Naive thymus-derived CD4-positive, alpha-beta T cell (primary cell): Measurements from ENCODE around the gene GTF2IRD1. TPM values are rescaled to one million over a fixed set of nuclear protein-coding genes. Genes with fewer than 3 reads are reported as not detected.
"Not testable (repeated sequence)": the region's sequence is repeated elsewhere in the genome, so short reads cannot be mapped to it uniquely, and the experiment has no call there.

Experiments
- ATAC-seq: fragments of 150-1000 bp; cut with Tn5 transposase; 2 replicates; pipeline ENCODE4 v1.10.0; 2021; ENCODE audit warnings: mild to moderate bottlenecking, moderate library complexity
- CTCF ChIA-PET: fragments of 350-600 bp; sonication (Branson Sonifier 250); formaldehyde crosslinking; loops from one replicate; lab custom pipeline; 2021; ENCODE audit warnings: antibody characterized with exemption; lab: Charles Lee
- POLR2A ChIA-PET: fragments of 350-600 bp; sonication (Branson Sonifier 250); formaldehyde crosslinking; loops from one replicate; lab custom pipeline; 2021; ENCODE audit warnings: antibody characterized with exemption, inconsistent platforms; lab: Charles Lee
- DNase-seq, 9 donors: peaks; one replicate each; pipeline versions ENCODE4 v3.0.0 to v3.0.0-alpha.2; 2020 to 2022; ENCODE audit warnings: mixed read lengths in 1 of 9
- H3K27ac ChIP-seq: one replicate; pipeline ENCODE4 v1.7.0; 2013; ENCODE audit warnings: mild to moderate bottlenecking, low read depth, low read length, moderate library complexity
- H3K27me3 ChIP-seq, 2 donors: one replicate each; pipeline ENCODE4 v1.7.0; 2013; ENCODE audit warnings: low read length in 2 of 2, mild to moderate bottlenecking in 2 of 2, moderate library complexity in 2 of 2; ENCODE audit not compliant: control insufficient read depth in 2 of 2, insufficient read depth in 2 of 2
- H3K36me3 ChIP-seq, 3 experiments: 1 replicate in 2 of 3; 2 replicates in 1 of 3; pipeline ENCODE4 v1.7.0; 2013; ENCODE audit warnings: low read length in 3 of 3, mild to moderate bottlenecking in 3 of 3, moderate library complexity in 1 of 3; ENCODE audit not compliant: insufficient read depth in 3 of 3, control insufficient read depth in 2 of 3
- H3K4me1 ChIP-seq, 2 donors: one replicate each; pipeline ENCODE4 v1.7.0; 2013; ENCODE audit warnings: low read length in 2 of 2, mild to moderate bottlenecking in 2 of 2, moderate library complexity in 1 of 2; ENCODE audit not compliant: control insufficient read depth in 2 of 2, insufficient read depth in 2 of 2
- H3K4me3 ChIP-seq: 2 replicates; pipeline ENCODE4 v1.7.0; 2013; ENCODE audit warnings: mild to moderate bottlenecking, low read length
- H3K9me3 ChIP-seq, 3 experiments: 1 replicate in 2 of 3; 2 replicates in 1 of 3; pipeline ENCODE4 v1.7.0; 2013; ENCODE audit warnings: low read length in 3 of 3; ENCODE audit not compliant: control insufficient read depth in 2 of 3
- H3K27ac Mint-ChIP-seq, 9 donors: one replicate each; pipeline ENCODE4 v1.8.0; 2020 to 2022; ENCODE audit warnings: mixed read lengths in 9 of 9, mild to moderate bottlenecking in 8 of 9, moderate library complexity in 5 of 9, inconsistent platforms in 2 of 9
- H3K27me3 Mint-ChIP-seq, 5 donors: one replicate each; pipeline ENCODE4 v1.8.0; 2021 to 2022; ENCODE audit warnings: mixed read lengths in 5 of 5, mild to moderate bottlenecking in 1 of 5
- H3K36me3 Mint-ChIP-seq, 5 donors: one replicate each; pipeline ENCODE4 v1.8.0; 2020 to 2022; ENCODE audit warnings: mixed read lengths in 5 of 5, mild to moderate bottlenecking in 3 of 5, inconsistent platforms in 1 of 5
- H3K4me1 Mint-ChIP-seq, 7 donors: one replicate each; pipeline ENCODE4 v1.8.0; 2020 to 2022; ENCODE audit warnings: mixed read lengths in 7 of 7, mild to moderate bottlenecking in 3 of 7, inconsistent platforms in 1 of 7
- H3K4me3 Mint-ChIP-seq, 10 donors: one replicate each; pipeline ENCODE4 v1.8.0; 2020 to 2022; ENCODE audit warnings: mild to moderate bottlenecking in 10 of 10, mixed read lengths in 10 of 10, moderate library complexity in 6 of 10, inconsistent platforms in 2 of 10
- H3K9me3 Mint-ChIP-seq, 11 donors: one replicate each; pipeline ENCODE4 v1.8.0; 2020 to 2022; ENCODE audit warnings: mixed read lengths in 11 of 11, mild to moderate bottlenecking in 4 of 11, inconsistent platforms in 1 of 11, moderate library complexity in 1 of 11
- intact Hi-C, 2 donors: fragments of 100-400 bp; cut with micrococcal nuclease; formaldehyde crosslinking; loops; one replicate each; pipeline ENCODE4 v1.15.1; 2023
- polyA plus RNA-seq, 2 donors: library from polyadenylated mRNA; unstranded; fragments of 300-500 nt; fragmentation: Illumina TruSeq; gene quantifications; one replicate each; pipeline ENCODE4 v1.2.3, GENCODE V29; 2021
- total RNA-seq, 6 experiments: library from RNA in 5 of 6; stranded (reverse) in 5 of 6; gene quantifications; 1 replicate in 5 of 6; 2 replicates in 1 of 6; pipeline ENCODE4 v1.2.3 and lab custom pipeline; 2021 to 2026

GTF2IRD1 gene
- total and polyA plus RNA-seq, 7 experiments from 2014 or later, result 0.07 to 5.6 (median 0.93) TPM; not detected in 1

- intact Hi-C loops, result no loop called here
- H3K9me3 Mint-ChIP-seq, result peaks cover 0 to 16% (median 5%) of the 10 kb centered on the region in 11 donors
- Histone ChIP-seq H3K9me3 (peaks cover 0 to 17% (median 0%) of the 10 kb centered on the region in 3 experiments), H3K27me3 (no peaks in the 10 kb centered on the region), H3K4me1 (no peaks in the 10 kb centered on the region), H3K27ac (no peak overlapping the region), H3K4me3 (no peak overlapping the region), H3K36me3 (no peaks in the 10 kb centered on the region)
- no peaks in the 10 kb centered on the region for H3K4me1 Mint-ChIP-seq
- no peak overlapping the region for H3K27ac Mint-ChIP-seq
- H3K36me3 Mint-ChIP-seq, result peaks cover 0 to 5% (median 0%) of the 10 kb centered on the region in 5 donors
- no peak overlapping the region for H3K4me3 Mint-ChIP-seq
- ChIA-PET CTCF (no interaction called here), POLR2A (no interaction called here)
- no peaks in the 10 kb centered on the region for H3K27me3 Mint-ChIP-seq
- ATAC-seq (no peak), DNase-seq (no peak)
Measured at GRCh38 chr7:74522281-74522905, 68.7 kb downstream of the GTF2IRD1 start.

- ATAC-seq (no peak), DNase-seq (no peak)
- H3K27ac Mint-ChIP-seq, result no peak overlapping the region
- H3K4me3 Mint-ChIP-seq, result no peak overlapping the region
- peaks cover 0 to 16% (median 5%) of the 10 kb centered on the region in 11 donors for H3K9me3 Mint-ChIP-seq
- no peak overlapping the region for H3K27ac ChIP-seq
- peaks cover 0 to 5% (median 0%) of the 10 kb centered on the region in 5 donors for H3K36me3 Mint-ChIP-seq
- H3K27me3 ChIP-seq, result no peaks in the 10 kb centered on the region
- H3K4me1 ChIP-seq, result no peaks in the 10 kb centered on the region
- POLR2A ChIA-PET, result no interaction called here
- no peak overlapping the region for H3K4me3 ChIP-seq
- peaks cover 0 to 17% (median 0%) of the 10 kb centered on the region in 3 experiments for H3K9me3 ChIP-seq
- no peaks in the 10 kb centered on the region for H3K27me3 Mint-ChIP-seq
- intact Hi-C loops, result no loop called here
- H3K36me3 ChIP-seq, result no peaks in the 10 kb centered on the region
- no peaks in the 10 kb centered on the region for H3K4me1 Mint-ChIP-seq
- CTCF ChIA-PET, result no interaction called here
Measured at GRCh38 chr7:74523015-74523414, 69.3 kb downstream of the GTF2IRD1 start.

GRCh38 chr7:74525140-74525539 is 71.4 kb downstream of the GTF2IRD1 start:
- no peaks in the 10 kb centered on the region for H3K4me1 ChIP-seq
- ATAC-seq, result no peak
- no peak for DNase-seq
- peaks cover 0 to 5% (median 0%) of the 10 kb centered on the region in 5 donors for H3K36me3 Mint-ChIP-seq
- H3K4me3 Mint-ChIP-seq, result no peak overlapping the region
- no peak overlapping the region for H3K27ac ChIP-seq
- no peak overlapping the region for H3K4me3 ChIP-seq
- ChIA-PET CTCF (no interaction called here), POLR2A (no interaction called here)
- H3K36me3 ChIP-seq, result no peaks in the 10 kb centered on the region
- peaks cover 0 to 16% (median 0%) of the 10 kb centered on the region in 3 experiments for H3K9me3 ChIP-seq
- no peaks in the 10 kb centered on the region for H3K4me1 Mint-ChIP-seq
- H3K27me3 Mint-ChIP-seq, result no peaks in the 10 kb centered on the region
- peaks cover 0 to 10% (median 5%) of the 10 kb centered on the region in 11 donors for H3K9me3 Mint-ChIP-seq
- no peaks in the 10 kb centered on the region for H3K27me3 ChIP-seq
- intact Hi-C loops, result no loop called here
- peak overlapping the region in 1 of 9 donors; percentile 36 for H3K27ac Mint-ChIP-seq

GRCh38 chr7:74525881-74526280 is 72.2 kb downstream of the GTF2IRD1 start:
- no peaks in the 10 kb centered on the region for H3K4me1 Mint-ChIP-seq
- H3K27me3 Mint-ChIP-seq, result no peaks in the 10 kb centered on the region
- intact Hi-C loops, result no loop called here
- Histone ChIP-seq H3K36me3 (no peaks in the 10 kb centered on the region), H3K27ac (no peak overlapping the region), H3K9me3 (peaks cover 0 to 12% (median 0%) of the 10 kb centered on the region in 3 experiments), H3K4me1 (no peaks in the 10 kb centered on the region), H3K27me3 (no peaks in the 10 kb centered on the region), H3K4me3 (no peak overlapping the region)
- no peak overlapping the region for H3K27ac Mint-ChIP-seq
- no peak overlapping the region for H3K4me3 Mint-ChIP-seq
- DNase-seq (no peak), ATAC-seq (no peak)
- ChIA-PET CTCF (no interaction called here), POLR2A (no interaction called here)
- peaks cover 0 to 4% (median 0%) of the 10 kb centered on the region in 5 donors for H3K36me3 Mint-ChIP-seq
- peaks cover 0 to 8% (median 5%) of the 10 kb centered on the region in 11 donors for H3K9me3 Mint-ChIP-seq

- H3K4me3 ChIP-seq, result no peak overlapping the region
- Mint-ChIP-seq H3K9me3 (peaks cover 0 to 4% (median 0%) of the 10 kb centered on the region in 11 donors), H3K36me3 (no peaks in the 10 kb centered on the region), H3K27me3 (no peaks in the 10 kb centered on the region), H3K4me3 (no peak overlapping the region), H3K27ac (no peak overlapping the region), H3K4me1 (no peaks in the 10 kb centered on the region)
- ChIA-PET CTCF (no interaction called here), POLR2A (no interaction called here)
- intact Hi-C loops, result no loop called here
- no peaks in the 10 kb centered on the region for H3K36me3 ChIP-seq
- no peaks in the 10 kb centered on the region for H3K27me3 ChIP-seq
- peaks cover 0 to 3% (median 0%) of the 10 kb centered on the region in 3 experiments for H3K9me3 ChIP-seq
- no peak for DNase-seq
- no peaks in the 10 kb centered on the region for H3K4me1 ChIP-seq
- no peak overlapping the region for H3K27ac ChIP-seq
- ATAC-seq, result no peak
Measured at GRCh38 chr7:74526780-74527179, 73.1 kb downstream of the GTF2IRD1 start.

GRCh38 chr7:74527842-74528241 is 74.1 kb downstream of the GTF2IRD1 start:
- Mint-ChIP-seq H3K27ac (no peak overlapping the region), H3K9me3 (peaks cover 0 to 4% (median 0%) of the 10 kb centered on the region in 11 donors), H3K36me3 (no peaks in the 10 kb centered on the region), H3K4me1 (no peaks in the 10 kb centered on the region), H3K27me3 (no peaks in the 10 kb centered on the region), H3K4me3 (no peak overlapping the region)
- H3K36me3 ChIP-seq, result no peaks in the 10 kb centered on the region
- H3K27ac ChIP-seq, result no peak overlapping the region
- no peaks in the 10 kb centered on the region for H3K4me1 ChIP-seq
- intact Hi-C loops, result no loop called here
- ChIA-PET CTCF (no interaction called here), POLR2A (no interaction called here)
- no peaks in the 10 kb centered on the region for H3K9me3 ChIP-seq
- no peak overlapping the region for H3K4me3 ChIP-seq
- no peak for ATAC-seq
- no peak for DNase-seq
- no peaks in the 10 kb centered on the region for H3K27me3 ChIP-seq

- H3K27me3 ChIP-seq, H3K9me3 Mint-ChIP-seq, CTCF ChIA-PET, H3K27me3 Mint-ChIP-seq, intact Hi-C loops, H3K27ac ChIP-seq, H3K4me3 Mint-ChIP-seq, H3K4me3 ChIP-seq, DNase-seq, H3K9me3 ChIP-seq, H3K27ac Mint-ChIP-seq, H3K4me1 Mint-ChIP-seq, ATAC-seq, H3K36me3 Mint-ChIP-seq, H3K4me1 ChIP-seq, H3K36me3 ChIP-seq, POLR2A ChIA-PET: not testable (repeated sequence)
Measured at GRCh38 chr7:74528773-74529172, 75.1 kb downstream of the GTF2IRD1 start.
